H1 (cell line): ENCODE results near the gene ENOX2. TPM values are rescaled to one million over a fixed set of nuclear protein-coding genes. Genes with fewer than 3 reads are reported as not detected.

Experiments used
- CTCF ChIA-PET: fragments of 300-600 bp; sonication (Branson Sonifier 250); formaldehyde crosslinking; loops from one replicate; lab custom pipeline; 2021; ENCODE audit not compliant: partially characterized antibody; lab: Charles Lee
- POLR2A ChIA-PET: fragments of 300-600 bp; sonication (Branson Sonifier 250); formaldehyde crosslinking; loops from one replicate; lab custom pipeline; 2021; ENCODE audit warnings: inconsistent platforms; ENCODE audit not compliant: partially characterized antibody; lab: Charles Lee
- DNase-seq, 2 experiments: peaks; one replicate each; pipeline versions ENCODE4 v3.0.0 to v3.0.0-alpha.2; 2010 to 2022; ENCODE audit warnings: low spot score in 2 of 2, low read depth in 1 of 2, mixed read lengths in 1 of 2
- FAIRE-seq: peaks from 2 replicates; lab custom pipeline; 2011; peaks lifted over from hg19 to GRCh38; lab: Jason Lieb, UNC
- H2AFZ ChIP-seq: 2 replicates; pipeline ENCODE4 v1.8.1; 2012; ENCODE audit warnings: low read length, inconsistent platforms
- H2AK5ac ChIP-seq: 2 replicates; pipeline ENCODE4 v1.6.1; 2013; ENCODE audit warnings: low read depth, low read length
- H2BK120ac ChIP-seq: replicated peaks from 2 replicates; pipeline ENCODE3; 2013; ENCODE audit warnings: low read depth, low read length, inconsistent platforms
- H2BK12ac ChIP-seq: 2 replicates; pipeline ENCODE4 v1.6.1; 2013; ENCODE audit warnings: low read depth, low read length
- H2BK15ac ChIP-seq: 2 replicates; pipeline ENCODE4 v1.6.1; 2013; ENCODE audit warnings: low read length
- H2BK20ac ChIP-seq: 2 replicates; pipeline ENCODE4 v1.6.1; 2013; ENCODE audit warnings: low read length
- H2BK5ac ChIP-seq: 2 replicates; pipeline ENCODE4 v1.6.1; 2013; ENCODE audit warnings: low read depth, low read length
- H3K14ac ChIP-seq: 2 replicates; pipeline ENCODE4 v1.6.1; 2013; ENCODE audit warnings: inconsistent platforms; ENCODE audit not compliant: insufficient read length
- H3K18ac ChIP-seq: 2 replicates; pipeline ENCODE4 v1.6.1; 2013; ENCODE audit warnings: low read length; ENCODE audit errors: extremely low read depth
- H3K23ac ChIP-seq: 2 replicates; pipeline ENCODE4 v1.6.1; 2013; ENCODE audit warnings: inconsistent platforms; ENCODE audit not compliant: insufficient read length
- H3K23me2 ChIP-seq: 2 replicates; pipeline ENCODE4 v1.6.1; 2013; ENCODE audit warnings: low read depth, low read length
- H3K27ac ChIP-seq: 2 replicates; pipeline ENCODE4 v1.6.1; 2011; ENCODE audit warnings: low read depth, low read length, inconsistent platforms
- H3K27me3 ChIP-seq, 4 experiments: replicated peaks in 1 of 4; 1 replicate in 1 of 4; 2 replicates in 3 of 4; pipeline versions ENCODE4 v1.6.1 to v1.8.1; 2011 to 2013; ENCODE audit warnings: low read length in 3 of 4, mild to moderate bottlenecking in 3 of 4, inconsistent platforms in 2 of 4, mixed read lengths in 2 of 4, moderate library complexity in 1 of 4; ENCODE audit not compliant: control insufficient read depth in 3 of 4, insufficient read depth in 3 of 4; ENCODE audit errors: extremely low read depth in 1 of 4
- H3K36me3 ChIP-seq, 4 experiments: 2 replicates each; pipeline versions ENCODE4 v1.6.1 to v1.8.1; 2011 to 2013; ENCODE audit warnings: mild to moderate bottlenecking in 4 of 4, low read length in 3 of 4, moderate library complexity in 2 of 4, control low read depth in 1 of 4, inconsistent platforms in 1 of 4; ENCODE audit not compliant: insufficient read depth in 4 of 4, control insufficient read depth in 2 of 4
- H3K4ac ChIP-seq: replicated peaks from 2 replicates; pipeline ENCODE3; 2013; ENCODE audit warnings: low read length, low read depth, mixed read lengths, inconsistent platforms; ENCODE audit not compliant: insufficient read length
- H3K4me1 ChIP-seq, 4 experiments: replicated peaks in 1 of 4; 1 replicate in 1 of 4; 2 replicates in 3 of 4; pipeline versions ENCODE4 v1.6.1 to v1.8.1; 2011 to 2013; ENCODE audit warnings: low read length in 3 of 4, inconsistent platforms in 2 of 4, mixed read lengths in 1 of 4; ENCODE audit not compliant: insufficient read depth in 4 of 4, control insufficient read depth in 3 of 4
- H3K4me2 ChIP-seq, 2 experiments: 2 replicates each; pipeline versions ENCODE4 v1.6.1 to v1.8.1; 2011 to 2013; ENCODE audit warnings: low read depth in 2 of 2, low read length in 2 of 2, control low read depth in 1 of 2, inconsistent platforms in 1 of 2, mild to moderate bottlenecking in 1 of 2; ENCODE audit not compliant: insufficient read depth in 1 of 2
- H3K4me3 ChIP-seq, 4 experiments: fragments of 200-600, 300-600 bp in 1 of 4; sonication (generic), shearing (Covaris generic), sonication (Bioruptor Twin) in 1 of 4; 2 replicates each; pipeline versions ENCODE4 v1.5.1 to v1.8.1; 2011 to 2016; ENCODE audit warnings: low read length in 4 of 4, low read depth in 3 of 4, control low read depth in 2 of 4, inconsistent platforms in 2 of 4, mild to moderate bottlenecking in 2 of 4, mixed read lengths in 1 of 4, moderate library complexity in 1 of 4; ENCODE audit not compliant: insufficient read depth in 2 of 4; ENCODE audit errors: extremely low read depth in 1 of 4
- H3K56ac ChIP-seq: replicated peaks from 2 replicates; pipeline ENCODE3; 2013; ENCODE audit warnings: low read depth, mild to moderate bottlenecking, mixed read lengths, low read length, inconsistent platforms; ENCODE audit not compliant: insufficient read length
- H3K79me1 ChIP-seq: 2 replicates; pipeline ENCODE4 v1.6.1; 2013; ENCODE audit warnings: low read depth, low read length, control low read depth
- H3K79me2 ChIP-seq, 2 experiments: 2 replicates each; pipeline versions ENCODE4 v1.6.1 to v1.8.1; 2012 to 2013; ENCODE audit warnings: low read length in 2 of 2, mild to moderate bottlenecking in 2 of 2, inconsistent platforms in 1 of 2; ENCODE audit not compliant: insufficient read depth in 2 of 2, control insufficient read depth in 1 of 2
- H3K9ac ChIP-seq, 4 experiments: replicated peaks in 1 of 4; 1 replicate in 1 of 4; 2 replicates in 3 of 4; pipeline versions ENCODE4 v1.6.1 to v1.8.1; 2011 to 2013; ENCODE audit warnings: low read depth in 3 of 4, low read length in 3 of 4, control low read depth in 2 of 4, mild to moderate bottlenecking in 2 of 4, moderate library complexity in 2 of 4, inconsistent platforms in 1 of 4; ENCODE audit errors: extremely low read depth in 1 of 4
- H3K9me3 ChIP-seq, 2 experiments: 2 replicates each; pipeline versions ENCODE4 v1.6.1 to v1.8.1; 2012 to 2013; ENCODE audit warnings: mild to moderate bottlenecking in 2 of 2, moderate library complexity in 2 of 2, control low read depth in 1 of 2, inconsistent platforms in 1 of 2, low read depth in 1 of 2, low read length in 1 of 2, mixed read lengths in 1 of 2; ENCODE audit not compliant: insufficient read depth in 2 of 2
- H4K20me1 ChIP-seq, 2 experiments: replicated peaks in 1 of 2; 2 replicates each; pipeline versions ENCODE3 to v1.8.1; 2011 to 2013; ENCODE audit warnings: inconsistent platforms in 2 of 2, low read length in 2 of 2, mild to moderate bottlenecking in 1 of 2; ENCODE audit not compliant: insufficient read depth in 2 of 2, control insufficient read depth in 1 of 2
- H4K5ac ChIP-seq: 2 replicates; pipeline ENCODE4 v1.6.1; 2013; ENCODE audit warnings: low read length, low read depth, mixed read lengths, inconsistent platforms; ENCODE audit not compliant: insufficient read length
- H4K8ac ChIP-seq: 2 replicates; pipeline ENCODE4 v1.8.0; 2013; ENCODE audit warnings: mild to moderate bottlenecking, moderate library complexity, low read length, inconsistent platforms; ENCODE audit not compliant: insufficient read depth; ENCODE audit errors: extremely low read depth
- H4K91ac ChIP-seq: replicated peaks from 2 replicates; pipeline ENCODE3; 2013; ENCODE audit warnings: low read length, mixed read lengths, inconsistent platforms; ENCODE audit not compliant: insufficient read length
- ASH2L ChIP-seq: fragments of 200-600, 300-600 bp; sonication (generic); IDR thresholded peaks from one replicate; pipeline ENCODE4 v1.7.1; 2017; ENCODE audit warnings: low read length
- ATF3 ChIP-seq: IDR thresholded peaks from 2 replicates; pipeline ENCODE4 v1.6.1; 2011; ENCODE audit warnings: low read depth, mild to moderate bottlenecking, low read length; ENCODE audit not compliant: insufficient read depth
- CBX5 ChIP-seq: fragments of 300-800, 300-1000 bp; sonication (generic); IDR thresholded peaks from 2 replicates; pipeline ENCODE4 v1.7.1; 2016; ENCODE audit warnings: antibody characterized with exemption, low read length, low read depth
- CHD1 ChIP-seq: IDR thresholded peaks from 2 replicates; pipeline ENCODE4 v1.6.1; 2012; ENCODE audit warnings: low read depth, low read length, improper control_type of control experiment
- GABPA ChIP-seq: IDR thresholded peaks from 2 replicates; pipeline ENCODE4 v1.6.1; 2011; ENCODE audit warnings: mild to moderate bottlenecking, low read length, moderate library complexity, borderline replicate concordance; ENCODE audit not compliant: insufficient read depth
- HDAC2 ChIP-seq, 2 experiments: fragments of 300-600 bp in 1 of 2; sonication (generic) in 1 of 2; IDR thresholded peaks; 2 replicates each; pipeline ENCODE4 v1.6.1; 2011 to 2012; ENCODE audit warnings: low read depth in 2 of 2, low read length in 2 of 2, mild to moderate bottlenecking in 2 of 2, moderate library complexity in 2 of 2, borderline replicate concordance in 1 of 2, inconsistent platforms in 1 of 2
- MAFK ChIP-seq: IDR thresholded peaks from 2 replicates; pipeline ENCODE4 v1.6.1; 2012; ENCODE audit warnings: low read depth, mild to moderate bottlenecking, improper control_type of control experiment, low read length
- SIRT6 ChIP-seq: IDR thresholded peaks from one replicate; pipeline ENCODE4 v1.7.1; 2012; ENCODE audit warnings: low read length, inconsistent platforms
- SIX5 ChIP-seq: IDR thresholded peaks from 2 replicates; pipeline ENCODE4 v1.6.1; 2011; ENCODE audit warnings: mild to moderate bottlenecking, low read depth, low read length
- SP1 ChIP-seq: IDR thresholded peaks from 2 replicates; pipeline ENCODE4 v1.6.1; 2011; ENCODE audit warnings: low read depth, low read length
- SP4 ChIP-seq: IDR thresholded peaks from 2 replicates; pipeline ENCODE4 v1.6.1; 2012; ENCODE audit warnings: low read length, inconsistent platforms
- SRF ChIP-seq: IDR thresholded peaks from 2 replicates; pipeline ENCODE4 v1.6.1; 2011; ENCODE audit warnings: mild to moderate bottlenecking, low read depth, low read length, moderate library complexity
- TAF1 ChIP-seq: IDR thresholded peaks from 2 replicates; pipeline ENCODE4 v1.6.1; 2011; ENCODE audit warnings: mild to moderate bottlenecking, low read depth, low read length
- TBP ChIP-seq: IDR thresholded peaks from 2 replicates; pipeline ENCODE4 v1.6.1; 2011; ENCODE audit warnings: low read depth, low read length, improper control_type of control experiment
- YY1 ChIP-seq: IDR thresholded peaks from 2 replicates; pipeline ENCODE4 v1.6.1; 2011; ENCODE audit warnings: low read depth, mild to moderate bottlenecking, low read length
- ZNF274 ChIP-seq: IDR thresholded peaks from 2 replicates; pipeline ENCODE4 v1.7.0; 2012; ENCODE audit warnings: low read length, borderline replicate concordance; ENCODE audit errors: extremely low read depth
- WGBS, 2 experiments: shearing (Covaris generic) in 1 of 2; methylation state at CpG; one replicate each; pipeline versions ENCODE4 v1.1.6 to v1.1.7; 2013 to 2015; ENCODE audit warnings: low lambda C conversion rate in 2 of 2, mixed read lengths in 2 of 2, inconsistent platforms in 1 of 2, low coverage in 1 of 2, missing lambda C conversion rate in 1 of 2; ENCODE audit not compliant: insufficient replicate concordance in 2 of 2, insufficient coverage in 1 of 2, insufficient read length in 1 of 2; ENCODE audit errors: extremely low coverage in 1 of 2, missing lambda C conversion rate in 1 of 2; 5-methylcytosine and 5-hydroxymethylcytosine counted together
- polyA plus RNA-seq, 7 experiments: library from polyadenylated mRNA; depleted of rRNA in 3 of 7; stranded (reverse) in 5 of 7; unstranded in 2 of 7; fragments of >200 nt in 5 of 7; fragments of 200-250 nt in 2 of 7; gene quantifications; 1 replicate in 5 of 7; 2 replicates in 1 of 7; 4 replicates in 1 of 7; pipeline versions ENCODE4 v1.2.1 to v1.2.3, GENCODE V29; 2011 to 2013; ENCODE audit warnings: missing spikeins in 2 of 7, mixed read lengths in 2 of 7
- total RNA-seq: library from RNA; stranded (reverse); fragmentation: NEBNext Ultra II Directional; extraction: Animal tissue kit (Norgen Biotek cat#: 25700); gene quantifications from 2 replicates; pipeline ENCODE4 v1.2.1, GENCODE V29; 2021

The ENOX2 gene
- total and polyA plus RNA-seq, 2 of the 8 experiments (the other 6 are each of a cell fraction or from before 2014, with no cell fraction given): 4.5 to 12.3 TPM

GRCh38 chrX:130896026-130896425 lies 7.0 kb downstream of the ENOX2 start:
- Histone ChIP-seq H4K5ac (no peak overlapping the region), H4K20me1 (peaks cover 0 to 1% of the 10 kb centered on the region in 2 experiments), H2AK5ac (no peak overlapping the region), H2BK5ac (no peak overlapping the region), H4K8ac (no peak overlapping the region), H3K56ac (no peak overlapping the region), H2AFZ (no peak overlapping the region), H2BK15ac (no peak overlapping the region), H3K27me3 (no peaks in the 10 kb centered on the region), H3K18ac (no peak overlapping the region), H3K23me2 (no peaks in the 10 kb centered on the region), H4K91ac (no peak overlapping the region), H3K4ac (no peak overlapping the region), H3K23ac (no peak overlapping the region), H3K79me2 (no peaks in the 10 kb centered on the region), H3K4me2 (no peak overlapping the region), H3K14ac (no peak overlapping the region), H2BK20ac (no peak overlapping the region), H3K4me1 (no peaks in the 10 kb centered on the region), H3K9me3 (no peaks in the 10 kb centered on the region), H2BK12ac (no peak overlapping the region), H3K4me3 (no peak overlapping the region), H3K9ac (no peak overlapping the region), H3K27ac (no peak overlapping the region), H3K79me1 (no peaks in the 10 kb centered on the region), H2BK120ac (no peak overlapping the region), H3K36me3 (no peaks in the 10 kb centered on the region)
- WGBS, 2 experiments: 83% methylated on average over 1 of the region's 1 CpG; no CpG with 5 or more reads in 1 of the 2 experiments
- DNase-seq (no peak), FAIRE-seq (peak; percentile 52)
- CTCF ChIA-PET: no interaction called here
- POLR2A ChIA-PET: no interaction called here
- TF ChIP-seq ZNF274: no peak
- no peak for TF ChIP-seq MAFK
- TF ChIP-seq SRF: no peak
- TF ChIP-seq TAF1: no peak
- TF ChIP-seq CHD1: no peak
- TF ChIP-seq SIRT6: no peak
- no peak for TF ChIP-seq YY1
- no peak for TF ChIP-seq ATF3
- no peak for TF ChIP-seq GABPA
- no peak for TF ChIP-seq HDAC2 (IDR thresholded peaks at IDR 0.05; ENCODE audit: borderline replicate concordance in 1 of 2, low read depth in 2 of 2, low read length in 2 of 2)
- no peak for TF ChIP-seq ASH2L
- TF ChIP-seq SIX5: no peak
- TF ChIP-seq TBP: no peak
- no peak for TF ChIP-seq SP4
- no peak for TF ChIP-seq CBX5
- TF ChIP-seq SP1: no peak
